Thoracic aorta (tissue), 2 donors: ENCODE measurements around the gene NKX1-2. TPM values are rescaled to one million over a fixed set of nuclear protein-coding genes. Genes with fewer than 3 reads are reported as not detected.

Experiments
- ATAC-seq: fragments of 150-250 bp; one replicate; pipeline ENCODE4 v1.8.0; 2017; ENCODE audit warnings: low read depth; ENCODE audit not compliant: insufficient number of reproducible peaks, low FRiP score
- DNase-seq: peaks from one replicate; pipeline ENCODE4 v3.0.0-alpha.2; 2020; ENCODE audit warnings: low spot score
- H3K27ac ChIP-seq, 2 donors: fragments of 200-600 bp; sonication (generic); 1 replicate in 1 of 2; 2 replicates in 1 of 2; pipeline ENCODE4 v1.5.1; 2016; ENCODE audit warnings: mild to moderate bottlenecking in 2 of 2, moderate library complexity in 2 of 2
- H3K27me3 ChIP-seq: fragments of 200-600 bp; sonication (generic); replicated peaks from 2 replicates; pipeline ENCODE4 v1.6.0; 2016; ENCODE audit warnings: mild to moderate bottlenecking; ENCODE audit not compliant: insufficient read depth
- H3K36me3 ChIP-seq: fragments of 200-600 bp; sonication (generic); one replicate; pipeline ENCODE4 v1.5.1; 2016
- H3K4me1 ChIP-seq, 2 donors: fragments of 200-600 bp; sonication (generic); 1 replicate in 1 of 2; 2 replicates in 1 of 2; pipeline versions ENCODE4 v1.5.1 to v1.6.0; 2016; ENCODE audit warnings: low read depth in 2 of 2, mild to moderate bottlenecking in 1 of 2; ENCODE audit not compliant: control insufficient read depth in 1 of 2
- H3K4me3 ChIP-seq: fragments of 200-600 bp; sonication (generic); 2 replicates; pipeline ENCODE4 v1.5.1; 2016; ENCODE audit warnings: mild to moderate bottlenecking
- H3K9me3 ChIP-seq: fragments of 200-600 bp; sonication (generic); 2 replicates; pipeline ENCODE4 v1.5.1; 2016
- total RNA-seq, 2 donors: library from RNA; depleted of rRNA; stranded (reverse); fragments of >200 nt; gene quantifications; one replicate each; pipeline versions ENCODE4 v1.1.0 to v1.2.3, GENCODE V29; 2016
- TF ChIP-seq, protein P1 (sequence below): fragments of 200-600 bp; sonication (generic); IDR thresholded peaks from one replicate; pipeline ENCODE4 v1.5.1; 2019; ENCODE audit warnings: antibody characterized with exemption

The NKX1-2 gene
- total RNA-seq, 2 donors from 2014 or later, result not detected

DNA sequence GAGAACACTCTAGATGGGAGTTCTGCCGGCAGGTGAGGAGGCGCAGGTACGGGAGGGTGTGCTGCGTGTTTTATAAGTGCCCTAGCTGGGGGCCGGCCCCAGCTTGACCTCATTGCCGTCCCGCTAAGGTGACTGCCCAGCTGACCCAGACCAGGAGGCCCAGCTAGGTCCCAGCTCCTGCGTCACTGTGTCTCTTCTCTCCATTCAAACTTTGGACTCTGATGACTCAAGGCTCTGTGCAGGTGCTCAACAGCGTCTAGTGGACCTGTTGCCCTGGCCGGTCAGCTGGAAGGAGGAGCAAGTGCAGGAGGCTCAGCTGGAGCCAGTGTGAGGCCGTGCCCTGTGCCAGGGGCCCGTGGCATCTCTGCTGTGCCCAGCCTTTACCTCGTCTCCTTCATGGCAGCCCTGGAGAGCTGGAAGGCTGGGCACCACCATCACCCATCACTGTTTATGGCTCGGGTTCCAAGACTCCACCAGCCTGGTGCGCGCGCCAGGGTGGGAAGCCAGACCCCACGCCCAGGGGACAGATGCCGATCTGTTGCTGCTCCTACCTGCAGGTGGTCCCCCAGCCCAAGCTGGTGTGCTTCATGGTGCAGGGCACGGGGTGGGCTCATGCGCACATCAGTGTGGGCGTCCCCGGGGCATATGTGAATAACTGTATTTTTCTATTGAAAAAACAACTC, 26.3 kb upstream of the NKX1-2 start:
- no peak overlapping the region for H3K27ac ChIP-seq
- H3K36me3 ChIP-seq, result no peaks in the 10 kb centered on the region
- no peaks in the 10 kb centered on the region for H3K4me1 ChIP-seq
- H3K27me3 ChIP-seq, result no peaks in the 10 kb centered on the region
- H3K9me3 ChIP-seq, result no peaks in the 10 kb centered on the region
- ATAC-seq, result no peak
- TF ChIP-seq, protein P1, sequence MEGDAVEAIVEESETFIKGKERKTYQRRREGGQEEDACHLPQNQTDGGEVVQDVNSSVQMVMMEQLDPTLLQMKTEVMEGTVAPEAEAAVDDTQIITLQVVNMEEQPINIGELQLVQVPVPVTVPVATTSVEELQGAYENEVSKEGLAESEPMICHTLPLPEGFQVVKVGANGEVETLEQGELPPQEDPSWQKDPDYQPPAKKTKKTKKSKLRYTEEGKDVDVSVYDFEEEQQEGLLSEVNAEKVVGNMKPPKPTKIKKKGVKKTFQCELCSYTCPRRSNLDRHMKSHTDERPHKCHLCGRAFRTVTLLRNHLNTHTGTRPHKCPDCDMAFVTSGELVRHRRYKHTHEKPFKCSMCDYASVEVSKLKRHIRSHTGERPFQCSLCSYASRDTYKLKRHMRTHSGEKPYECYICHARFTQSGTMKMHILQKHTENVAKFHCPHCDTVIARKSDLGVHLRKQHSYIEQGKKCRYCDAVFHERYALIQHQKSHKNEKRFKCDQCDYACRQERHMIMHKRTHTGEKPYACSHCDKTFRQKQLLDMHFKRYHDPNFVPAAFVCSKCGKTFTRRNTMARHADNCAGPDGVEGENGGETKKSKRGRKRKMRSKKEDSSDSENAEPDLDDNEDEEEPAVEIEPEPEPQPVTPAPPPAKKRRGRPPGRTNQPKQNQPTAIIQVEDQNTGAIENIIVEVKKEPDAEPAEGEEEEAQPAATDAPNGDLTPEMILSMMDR, result no peak
- no peak overlapping the region for H3K4me3 ChIP-seq
- no peak for DNase-seq

DNA sequence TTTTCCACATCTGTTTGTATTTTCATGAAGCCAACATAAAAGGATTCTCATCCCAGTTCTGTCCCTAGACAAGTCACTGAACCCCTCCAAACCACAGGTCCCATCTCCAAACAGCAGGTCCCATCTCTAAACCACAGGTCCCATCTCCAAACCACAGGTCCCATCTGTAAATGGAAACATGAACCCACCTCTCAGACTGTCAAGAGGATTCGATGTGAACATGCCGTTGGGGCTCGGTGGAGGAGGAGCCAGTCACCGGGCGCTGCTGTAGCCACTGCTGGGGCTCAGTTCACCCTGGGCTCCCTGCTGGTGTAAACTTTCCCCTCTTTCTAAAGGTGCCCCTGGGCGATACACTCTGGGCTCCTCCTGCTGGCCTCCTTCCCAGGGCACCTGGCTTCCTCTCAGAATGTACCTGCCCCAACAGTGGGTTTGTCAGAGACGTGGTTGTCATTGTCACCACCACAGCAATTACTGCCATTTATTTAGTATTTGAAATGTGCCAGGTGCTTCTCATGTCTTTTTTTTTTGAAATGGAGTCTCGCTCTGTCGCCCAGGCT, 24.8 kb upstream of the NKX1-2 start:
- H3K27ac ChIP-seq, result no peak overlapping the region
- TF ChIP-seq, protein P1, result no peak
- no peak for DNase-seq
- no peak for ATAC-seq
- no peaks in the 10 kb centered on the region for H3K4me1 ChIP-seq
- no peaks in the 10 kb centered on the region for H3K9me3 ChIP-seq
- no peak overlapping the region for H3K4me3 ChIP-seq
- no peaks in the 10 kb centered on the region for H3K27me3 ChIP-seq
- no peaks in the 10 kb centered on the region for H3K36me3 ChIP-seq

DNA sequence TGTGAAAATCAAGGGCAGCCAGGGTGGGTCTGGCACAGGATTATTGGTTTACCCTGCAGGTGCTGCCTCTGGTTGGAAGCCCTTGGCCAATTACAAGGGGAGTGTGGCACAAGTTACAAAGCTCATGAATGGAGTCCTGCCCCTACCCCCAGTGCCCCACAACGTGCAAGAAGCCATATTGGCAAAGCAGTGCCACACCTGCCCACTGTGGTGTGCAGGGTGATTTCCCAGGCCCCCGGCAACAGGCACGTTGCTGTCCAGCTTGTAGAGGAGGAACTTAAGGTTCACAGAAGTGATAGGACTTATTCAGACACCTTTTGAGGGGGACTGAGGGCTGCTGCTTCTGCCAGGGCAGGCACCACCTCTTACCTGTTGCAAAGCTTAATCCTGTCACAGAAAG, 23.2 kb upstream of the NKX1-2 start:
- H3K27me3 ChIP-seq, result no peaks in the 10 kb centered on the region
- no peak for ATAC-seq
- H3K36me3 ChIP-seq, result no peaks in the 10 kb centered on the region
- TF ChIP-seq, protein P1, result no peak
- no peaks in the 10 kb centered on the region for H3K4me1 ChIP-seq
- DNase-seq, result no peak
- no peak overlapping the region for H3K27ac ChIP-seq
- no peaks in the 10 kb centered on the region for H3K9me3 ChIP-seq
- H3K4me3 ChIP-seq, result no peak overlapping the region

DNA sequence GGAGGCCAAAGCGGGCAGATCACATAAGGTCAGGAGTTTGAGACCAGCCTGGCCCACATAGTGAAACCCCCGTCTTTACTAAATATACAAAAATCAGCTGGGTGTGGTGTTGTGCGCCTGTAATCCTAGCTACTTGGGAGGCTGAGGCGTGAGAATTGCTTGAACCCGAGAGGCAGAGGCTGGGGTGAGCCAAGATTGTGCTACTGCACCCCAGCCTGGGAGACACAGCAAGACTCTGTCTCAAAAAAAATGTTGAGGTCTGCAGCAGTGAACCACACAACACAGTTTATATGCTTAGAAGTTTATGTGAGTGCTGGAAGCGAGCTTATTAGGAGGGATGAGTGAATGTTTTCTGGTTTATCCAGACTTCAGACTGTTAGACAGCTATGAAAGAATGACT, 22.2 kb upstream of the NKX1-2 start:
- Histone ChIP-seq H3K36me3 (no peaks in the 10 kb centered on the region), H3K4me1 (no peaks in the 10 kb centered on the region), H3K4me3 (no peak overlapping the region), H3K27me3 (no peaks in the 10 kb centered on the region), H3K9me3 (no peaks in the 10 kb centered on the region), H3K27ac (no peak overlapping the region)
- no peak for ATAC-seq
- TF ChIP-seq, protein P1, result no peak
- DNase-seq, result no peak

DNA sequence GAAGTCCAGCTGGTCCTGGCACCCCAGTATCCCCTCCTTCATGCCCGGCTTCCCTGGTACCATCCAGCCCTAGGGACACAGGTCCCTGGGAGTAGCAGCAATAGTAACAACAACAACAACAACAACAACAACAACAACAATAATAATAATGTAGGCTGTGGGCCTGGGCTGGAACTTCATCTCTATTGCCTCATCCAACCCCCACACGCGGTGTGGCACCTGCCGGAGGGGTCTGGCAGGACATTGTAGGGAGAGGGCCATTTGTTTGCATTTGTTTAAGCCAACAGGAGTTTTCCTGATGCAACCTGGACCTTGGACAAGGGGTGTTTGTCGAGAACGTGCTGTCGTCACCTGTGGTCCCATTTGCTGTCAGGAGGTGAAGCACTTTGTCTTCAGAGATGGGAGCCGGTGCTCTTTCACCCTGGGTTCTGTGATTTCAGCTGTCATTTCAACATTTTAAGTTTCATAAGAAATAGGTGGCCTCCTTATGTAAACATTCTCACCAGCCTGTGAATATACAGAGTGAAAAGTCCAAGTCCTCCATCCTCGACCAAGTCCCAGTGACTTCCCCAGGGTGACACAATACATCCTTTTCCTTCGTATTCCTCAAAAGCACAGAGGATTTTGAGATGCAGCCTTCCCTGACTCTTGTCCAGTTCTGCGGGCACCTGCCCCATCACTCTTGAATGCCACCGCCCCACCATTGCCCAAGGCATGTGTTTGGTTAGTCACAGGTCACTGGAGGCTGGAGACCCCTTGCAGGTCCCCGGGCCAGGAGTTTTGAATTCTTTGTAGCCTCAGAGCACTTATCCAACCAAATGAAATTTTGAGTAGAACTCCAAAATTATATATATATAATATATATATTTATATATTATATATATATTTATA, 21.0 kb upstream of the NKX1-2 start:
- Histone ChIP-seq H3K27me3 (no peaks in the 10 kb centered on the region), H3K36me3 (no peaks in the 10 kb centered on the region), H3K4me1 (no peaks in the 10 kb centered on the region), H3K4me3 (no peak overlapping the region), H3K9me3 (no peaks in the 10 kb centered on the region), H3K27ac (no peak overlapping the region)
- ATAC-seq (no peak), DNase-seq (no peak)
- TF ChIP-seq, protein P1, result no peak
